Subcutaneous abdominal adipose tissue (tissue), 5 donors: ENCODE results near the gene SNX18.
A peak's percentile ranks its signal among the peaks of the same experiment; 100 is the strongest.

Experiments
- H3K27ac ChIP-seq: one replicate; pipeline ENCODE4 v1.7.0; 2013; ENCODE audit warnings: low read depth, mild to moderate bottlenecking, inconsistent platforms, low read length, moderate library complexity
- H3K27me3 ChIP-seq, 5 donors: one replicate each; pipeline ENCODE4 v1.7.0; 2013; ENCODE audit warnings: low read length in 5 of 5, inconsistent platforms in 1 of 5; ENCODE audit not compliant: control insufficient read depth in 5 of 5, insufficient read depth in 4 of 5
- H3K36me3 ChIP-seq, 5 donors: one replicate each; pipeline ENCODE4 v1.7.0; 2013; ENCODE audit warnings: low read length in 5 of 5; ENCODE audit not compliant: control insufficient read depth in 5 of 5, insufficient read depth in 5 of 5
- H3K4me1 ChIP-seq, 5 donors: one replicate each; pipeline ENCODE4 v1.7.0; 2013; ENCODE audit warnings: low read length in 5 of 5, mild to moderate bottlenecking in 3 of 5, moderate library complexity in 1 of 5; ENCODE audit not compliant: control insufficient read depth in 5 of 5, insufficient read depth in 5 of 5
- H3K4me3 ChIP-seq, 5 donors: one replicate each; pipeline ENCODE4 v1.7.0; 2013; ENCODE audit warnings: low read length in 5 of 5, low read depth in 1 of 5
- H3K9ac ChIP-seq, 5 donors: one replicate each; pipeline ENCODE4 v1.7.0; 2013; ENCODE audit warnings: low read length in 5 of 5, mild to moderate bottlenecking in 4 of 5, moderate library complexity in 3 of 5
- H3K9me3 ChIP-seq, 5 donors: one replicate each; pipeline ENCODE4 v1.7.0; 2013; ENCODE audit warnings: low read length in 5 of 5; ENCODE audit not compliant: control insufficient read depth in 5 of 5
- donor health status: healthy.
- donor health status: healthy.
- donor health status: healthy.
- donor health status: healthy.
- donor health status: healthy.

SNX18 gene

DNA sequence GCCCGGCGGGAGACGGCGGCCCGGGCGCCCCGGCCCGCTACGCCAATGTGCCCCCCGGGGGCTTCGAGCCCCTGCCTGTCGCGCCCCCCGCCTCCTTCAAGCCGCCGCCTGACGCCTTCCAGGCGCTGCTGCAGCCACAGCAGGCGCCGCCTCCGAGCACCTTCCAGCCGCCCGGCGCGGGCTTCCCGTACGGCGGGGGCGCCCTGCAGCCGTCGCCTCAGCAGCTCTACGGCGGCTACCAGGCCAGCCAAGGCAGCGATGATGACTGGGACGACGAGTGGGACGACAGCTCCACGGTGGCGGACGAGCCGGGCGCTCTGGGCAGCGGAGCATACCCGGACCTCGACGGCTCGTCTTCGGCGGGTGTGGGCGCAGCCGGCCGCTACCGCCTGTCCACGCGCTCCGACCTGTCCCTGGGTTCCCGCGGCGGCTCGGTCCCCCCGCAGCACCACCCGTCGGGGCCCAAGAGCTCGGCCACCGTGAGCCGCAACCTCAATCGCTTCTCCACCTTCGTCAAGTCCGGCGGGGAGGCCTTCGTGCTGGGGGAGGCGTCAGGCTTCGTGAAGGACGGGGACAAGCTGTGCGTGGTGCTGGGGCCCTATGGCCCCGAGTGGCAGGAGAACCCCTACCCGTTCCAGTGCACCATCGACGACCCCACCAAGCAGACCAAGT lies 723 bp downstream of the SNX18 start:
- peaks cover 3 to 64% (median 55%) of the 10 kb centered on the region in 5 donors for H3K4me1 ChIP-seq

GRCh38 chr5:54518818-54519508 lies 1.4 kb downstream of the SNX18 start:
- Histone ChIP-seq H3K27me3 (no peaks in the 10 kb centered on the region), H3K27ac (peak overlapping the region; percentile 85), H3K4me1 (peaks cover 3 to 71% (median 62%) of the 10 kb centered on the region in 5 donors), H3K9me3 (no peaks in the 10 kb centered on the region), H3K36me3 (peaks cover 0 to 4% (median 0%) of the 10 kb centered on the region in 5 donors), H3K4me3 (peak overlapping the region; percentile 80 to 94 (median 91)), H3K9ac (peak overlapping the region; percentile 77 to 93 (median 86))

More for the DNA sequence above, 723 bp downstream of the SNX18 start:
- peak overlapping the region in 4 of 5 donors; percentile 80 to 94 (median 88) for H3K4me3 ChIP-seq
- peaks cover 0 to 4% (median 0%) of the 10 kb centered on the region in 5 donors for H3K36me3 ChIP-seq
- H3K9ac ChIP-seq, result peak overlapping the region in 4 of 5 donors; percentile 77 to 93 (median 84)
- no peaks in the 10 kb centered on the region for H3K9me3 ChIP-seq
- peak overlapping the region; percentile 85 for H3K27ac ChIP-seq
- H3K27me3 ChIP-seq, result no peaks in the 10 kb centered on the region

- Histone ChIP-seq H3K4me3 (peak overlapping the region; percentile 80 to 94 (median 91)), H3K27me3 (no peaks in the 10 kb centered on the region), H3K9me3 (no peaks in the 10 kb centered on the region), H3K4me1 (peaks cover 3 to 74% (median 67%) of the 10 kb centered on the region in 5 donors), H3K36me3 (peaks cover 0 to 4% (median 0%) of the 10 kb centered on the region in 5 donors), H3K9ac (peak overlapping the region; percentile 77 to 93 (median 83)), H3K27ac (peak overlapping the region; percentile 85)
Measured at GRCh38 chr5:54519509-54519876, 1.9 kb downstream of the SNX18 start.

DNA sequence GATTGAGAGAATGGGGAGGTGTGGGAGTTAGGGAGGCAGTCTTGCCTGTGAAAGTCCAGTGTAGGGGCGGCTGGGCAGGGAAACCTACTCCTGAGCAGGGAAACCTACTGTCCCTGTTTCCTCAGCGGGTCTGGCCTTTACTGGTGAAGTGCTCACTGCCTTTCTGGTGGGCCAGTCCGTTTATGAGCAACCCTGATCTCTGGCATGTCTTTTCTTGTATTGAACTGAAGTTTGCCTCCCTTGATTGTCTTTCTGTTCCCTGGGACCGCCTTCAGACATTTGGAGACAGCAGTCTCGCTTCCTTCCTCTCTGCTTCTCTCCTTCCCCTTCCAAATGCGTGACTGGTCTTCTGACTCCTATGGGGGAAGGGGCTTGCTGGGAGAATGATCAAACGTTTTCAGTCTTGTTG lies 2.9 kb downstream of the SNX18 start:
- Histone ChIP-seq H3K36me3 (peaks cover 0 to 4% (median 0%) of the 10 kb centered on the region in 5 donors), H3K4me3 (peak overlapping the region; percentile 80 to 94 (median 91)), H3K9me3 (no peaks in the 10 kb centered on the region), H3K9ac (peak overlapping the region; percentile 77 to 93 (median 83)), H3K27me3 (no peaks in the 10 kb centered on the region), H3K4me1 (peaks cover 3 to 80% (median 77%) of the 10 kb centered on the region in 5 donors), H3K27ac (peak overlapping the region; percentile 85)

DNA sequence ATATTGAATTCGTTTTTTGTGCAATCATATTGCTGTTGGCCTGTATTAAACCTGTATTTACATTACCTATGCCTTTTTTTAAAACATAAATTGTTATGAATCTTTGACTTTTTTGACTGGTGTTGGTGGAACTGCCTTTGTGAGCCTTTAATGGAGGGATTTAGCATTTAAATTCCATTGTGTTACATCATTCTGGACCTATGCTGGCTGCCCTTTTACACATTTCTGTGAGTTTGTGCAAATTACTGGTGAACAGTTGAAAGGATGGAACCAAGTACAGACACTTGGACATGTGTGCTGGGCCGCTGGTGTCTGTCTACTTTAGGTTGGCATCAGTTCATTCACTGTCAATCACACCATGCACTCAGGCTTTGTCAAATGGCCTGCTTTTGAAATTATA lies 3.4 kb downstream of the SNX18 start:
- Histone ChIP-seq H3K9ac (peak overlapping the region; percentile 77 to 93 (median 83)), H3K27me3 (no peaks in the 10 kb centered on the region), H3K9me3 (no peaks in the 10 kb centered on the region), H3K36me3 (peaks cover 0 to 4% (median 0%) of the 10 kb centered on the region in 5 donors), H3K4me3 (peak overlapping the region; percentile 80 to 94 (median 91)), H3K27ac (peak overlapping the region; percentile 85), H3K4me1 (peaks cover 3 to 85% (median 78%) of the 10 kb centered on the region in 5 donors)

- Histone ChIP-seq H3K9ac (peak overlapping the region in 1 of 5 donors; percentile 79), H3K4me3 (peak overlapping the region; percentile 26 to 94 (median 85)), H3K4me1 (peaks cover 3 to 86% (median 81%) of the 10 kb centered on the region in 5 donors)
Measured at GRCh38 chr5:54521856-54522479, 4.4 kb downstream of the SNX18 start.

DNA sequence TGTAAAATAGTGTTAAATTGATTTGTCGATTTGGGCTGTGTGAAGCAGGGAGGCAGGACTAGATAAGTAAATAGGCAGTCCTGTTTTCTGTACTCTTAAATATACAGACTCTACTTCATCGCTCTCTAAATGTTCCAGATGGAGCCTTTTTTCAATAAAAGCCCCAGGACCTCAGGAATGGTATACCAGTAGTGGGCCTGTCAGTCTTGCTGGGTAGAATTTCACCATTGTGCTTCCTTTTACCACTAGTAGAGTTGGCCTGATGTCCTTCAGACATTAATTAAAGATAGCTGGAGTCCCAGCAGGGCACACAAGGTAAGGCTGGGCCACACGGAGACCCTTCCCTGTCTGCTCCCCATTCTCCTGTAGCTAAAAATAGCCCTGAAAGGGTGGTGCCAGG lies 6.0 kb downstream of the SNX18 start:
- Histone ChIP-seq H3K9me3 (no peaks in the 10 kb centered on the region), H3K4me3 (peak overlapping the region in 2 of 5 donors; percentile 2 to 12), H3K4me1 (peaks cover 0 to 91% (median 87%) of the 10 kb centered on the region in 5 donors), H3K27me3 (no peaks in the 10 kb centered on the region), H3K36me3 (peaks cover 0 to 4% (median 0%) of the 10 kb centered on the region in 5 donors), H3K27ac (peak overlapping the region; percentile 59), H3K9ac (peak overlapping the region in 2 of 5 donors; percentile 35 to 39)

More at GRCh38 chr5:54521856-54522479, 4.4 kb downstream of the SNX18 start:
- Histone ChIP-seq H3K27me3 (no peaks in the 10 kb centered on the region), H3K27ac (no peak overlapping the region), H3K9me3 (no peaks in the 10 kb centered on the region), H3K36me3 (peaks cover 0 to 4% (median 0%) of the 10 kb centered on the region in 5 donors)

DNA sequence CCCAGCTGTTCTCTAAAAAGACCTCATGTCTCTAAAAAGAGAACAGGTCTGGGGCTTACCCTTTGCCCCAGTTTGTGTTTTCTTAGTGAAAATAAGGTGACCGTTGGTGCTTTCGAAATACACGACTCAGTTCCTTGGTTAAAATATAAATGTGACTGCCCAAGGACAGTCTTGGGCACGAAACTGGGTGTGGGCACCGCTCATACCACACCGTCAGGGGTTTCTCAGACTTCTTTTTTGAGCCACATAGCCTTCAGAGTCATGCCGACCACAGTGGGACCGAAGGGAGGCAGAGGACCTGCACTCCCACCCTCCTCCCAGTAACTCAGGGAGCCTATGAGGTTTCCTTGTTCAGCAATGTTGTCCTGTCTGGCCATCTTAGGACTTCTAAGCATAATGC lies 6.5 kb downstream of the SNX18 start:
- H3K4me3 ChIP-seq, result peak overlapping the region in 3 of 5 donors; percentile 2 to 27 (median 12)
- H3K36me3 ChIP-seq, result peaks cover 0 to 3% (median 0%) of the 10 kb centered on the region in 5 donors
- no peaks in the 10 kb centered on the region for H3K27me3 ChIP-seq
- H3K9me3 ChIP-seq, result no peaks in the 10 kb centered on the region
- H3K4me1 ChIP-seq, result peaks cover 0 to 91% (median 87%) of the 10 kb centered on the region in 5 donors
- H3K27ac ChIP-seq, result peak overlapping the region; percentile 54
- peak overlapping the region in 4 of 5 donors; percentile 9 to 42 (median 37) for H3K9ac ChIP-seq

GRCh38 chr5:54524704-54525103 lies 7.1 kb downstream of the SNX18 start:
- H3K9ac ChIP-seq, result peak overlapping the region in 1 of 5 donors; percentile 31
- H3K4me3 ChIP-seq, result peak overlapping the region in 2 of 5 donors; percentile 19 to 36
- no peaks in the 10 kb centered on the region for H3K36me3 ChIP-seq
- peak overlapping the region; percentile 54 for H3K27ac ChIP-seq
- peaks cover 0 to 89% (median 87%) of the 10 kb centered on the region in 5 donors for H3K4me1 ChIP-seq
- no peaks in the 10 kb centered on the region for H3K9me3 ChIP-seq
- H3K27me3 ChIP-seq, result no peaks in the 10 kb centered on the region
